Astrocyte (in vitro differentiated cells and primary cell): ENCODE measurements around the gene ARID4A. TPM values are rescaled to one million over a fixed set of nuclear protein-coding genes. Genes with fewer than 3 reads are reported as not detected.
A peak's percentile ranks its signal among the peaks of the same experiment; 100 is the strongest.
"Not testable (repeated sequence)": the region's sequence is repeated elsewhere in the genome, so short reads cannot be mapped to it uniquely, and the experiment has no call there.

Experiments
- DNase-seq: peaks from one replicate; pipeline ENCODE4 v3.0.0-alpha.2; 2010; ENCODE audit warnings: low read depth
- FAIRE-seq: peaks from 2 replicates; lab custom pipeline; 2011; peaks lifted over from hg19 to GRCh38; lab: Jason Lieb, UNC
- H2AFZ ChIP-seq: 2 replicates; pipeline ENCODE4 v1.6.0; 2012; ENCODE audit warnings: low read depth, low read length, inconsistent platforms
- H3K27ac ChIP-seq: 2 replicates; pipeline ENCODE4 v1.5.1; 2011; ENCODE audit warnings: low read depth, low read length, inconsistent platforms
- H3K27me3 ChIP-seq: 2 replicates; pipeline ENCODE4 v1.6.0; 2011; ENCODE audit warnings: low read length, inconsistent platforms; ENCODE audit not compliant: insufficient read depth
- H3K36me3 ChIP-seq: 2 replicates; pipeline ENCODE4 v1.5.1; 2011; ENCODE audit warnings: low read length, inconsistent platforms; ENCODE audit not compliant: insufficient read depth
- H3K4me1 ChIP-seq: 2 replicates; pipeline ENCODE4 v1.5.1; 2011; ENCODE audit warnings: low read length, inconsistent platforms; ENCODE audit not compliant: insufficient read depth
- H3K4me2 ChIP-seq: 2 replicates; pipeline ENCODE4 v1.6.0; 2012; ENCODE audit warnings: low read length, inconsistent platforms
- H3K4me3 ChIP-seq: 2 replicates; pipeline ENCODE4 v1.5.1; 2011; ENCODE audit warnings: low read depth, mild to moderate bottlenecking, low read length, inconsistent platforms; ENCODE audit not compliant: insufficient read depth
- H3K79me2 ChIP-seq: 2 replicates; pipeline ENCODE4 v1.6.0; 2012; ENCODE audit warnings: mild to moderate bottlenecking, low read length, inconsistent platforms; ENCODE audit not compliant: insufficient read depth
- H3K9ac ChIP-seq: 2 replicates; pipeline ENCODE4 v1.6.0; 2012; ENCODE audit warnings: mild to moderate bottlenecking, low read length, inconsistent platforms
- H3K9me3 ChIP-seq: 2 replicates; pipeline ENCODE4 v1.5.1; 2012; ENCODE audit warnings: low read depth, mild to moderate bottlenecking, low read length, inconsistent platforms; ENCODE audit not compliant: insufficient read depth
- H4K20me1 ChIP-seq: 2 replicates; pipeline ENCODE4 v1.6.0; 2012; ENCODE audit warnings: low read length, inconsistent platforms; ENCODE audit not compliant: insufficient read depth
- H3K27ac Mint-ChIP-seq: one replicate; pipeline ENCODE4 v1.8.0; 2021; ENCODE audit warnings: mild to moderate bottlenecking, mixed read lengths; ENCODE audit not compliant: unreplicated experiment
- H3K27me3 Mint-ChIP-seq: one replicate; pipeline ENCODE4 v1.8.0; 2021; ENCODE audit warnings: low read depth, mixed read lengths; ENCODE audit not compliant: unreplicated experiment
- H3K36me3 Mint-ChIP-seq: one replicate; pipeline ENCODE4 v1.8.0; 2021; ENCODE audit warnings: low read depth, mixed read lengths; ENCODE audit not compliant: unreplicated experiment
- H3K4me1 Mint-ChIP-seq: one replicate; pipeline ENCODE4 v1.8.0; 2021; ENCODE audit warnings: low read depth, mixed read lengths; ENCODE audit not compliant: unreplicated experiment
- H3K4me3 Mint-ChIP-seq: one replicate; pipeline ENCODE4 v1.8.0; 2021; ENCODE audit warnings: mild to moderate bottlenecking, moderate library complexity, mixed read lengths; ENCODE audit not compliant: unreplicated experiment
- H3K9me3 Mint-ChIP-seq: one replicate; pipeline ENCODE4 v1.8.0; 2021; ENCODE audit warnings: mild to moderate bottlenecking, mixed read lengths; ENCODE audit not compliant: unreplicated experiment
- EZH2 ChIP-seq: IDR thresholded peaks from 2 replicates; pipeline ENCODE4 v1.6.1; 2012; ENCODE audit warnings: mild to moderate bottlenecking, low read length, inconsistent platforms; ENCODE audit not compliant: insufficient read depth
- total RNA-seq: library from RNA; stranded (reverse); gene quantifications from 2 replicates; pipeline ENCODE4 v1.2.1, GENCODE V29; 2021
- TF ChIP-seq, protein P1 (sequence below): IDR thresholded peaks from 2 replicates; pipeline ENCODE4 v1.5.1; 2011; ENCODE audit warnings: low read depth, mild to moderate bottlenecking, inconsistent platforms, low read length, moderate library complexity; ENCODE audit not compliant: insufficient read depth

Gene ARID4A
- total RNA-seq, 1 donor from 2014 or later: 26.6 TPM

DNA sequence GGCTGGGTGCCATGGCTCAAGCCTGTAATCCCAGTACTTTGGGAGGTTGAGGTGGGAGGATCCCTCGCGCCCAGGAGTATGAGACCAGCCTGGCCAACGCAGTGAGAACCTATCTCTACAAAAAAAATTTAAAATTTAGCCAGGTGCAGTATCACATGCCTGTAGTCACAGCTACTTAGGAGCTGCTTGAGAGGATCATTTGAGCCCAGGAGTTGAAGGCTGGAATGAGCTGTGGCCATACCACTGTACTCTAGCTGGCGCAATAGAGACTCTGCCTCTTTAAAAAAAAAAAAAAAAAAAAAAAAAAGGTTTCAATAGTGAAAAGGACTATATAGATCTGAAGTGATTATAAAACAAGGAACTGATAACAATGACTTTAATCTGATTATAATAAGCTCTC, 40.2 kb upstream of the ARID4A start:
- H3K36me3 Mint-ChIP-seq: peaks cover 7% of the 10 kb centered on the region
- no peaks in the 10 kb centered on the region for H3K9me3 Mint-ChIP-seq
- no peak for DNase-seq
- no peak overlapping the region for H3K9ac ChIP-seq
- no peaks in the 10 kb centered on the region for H3K9me3 ChIP-seq
- TF ChIP-seq, protein P1, sequence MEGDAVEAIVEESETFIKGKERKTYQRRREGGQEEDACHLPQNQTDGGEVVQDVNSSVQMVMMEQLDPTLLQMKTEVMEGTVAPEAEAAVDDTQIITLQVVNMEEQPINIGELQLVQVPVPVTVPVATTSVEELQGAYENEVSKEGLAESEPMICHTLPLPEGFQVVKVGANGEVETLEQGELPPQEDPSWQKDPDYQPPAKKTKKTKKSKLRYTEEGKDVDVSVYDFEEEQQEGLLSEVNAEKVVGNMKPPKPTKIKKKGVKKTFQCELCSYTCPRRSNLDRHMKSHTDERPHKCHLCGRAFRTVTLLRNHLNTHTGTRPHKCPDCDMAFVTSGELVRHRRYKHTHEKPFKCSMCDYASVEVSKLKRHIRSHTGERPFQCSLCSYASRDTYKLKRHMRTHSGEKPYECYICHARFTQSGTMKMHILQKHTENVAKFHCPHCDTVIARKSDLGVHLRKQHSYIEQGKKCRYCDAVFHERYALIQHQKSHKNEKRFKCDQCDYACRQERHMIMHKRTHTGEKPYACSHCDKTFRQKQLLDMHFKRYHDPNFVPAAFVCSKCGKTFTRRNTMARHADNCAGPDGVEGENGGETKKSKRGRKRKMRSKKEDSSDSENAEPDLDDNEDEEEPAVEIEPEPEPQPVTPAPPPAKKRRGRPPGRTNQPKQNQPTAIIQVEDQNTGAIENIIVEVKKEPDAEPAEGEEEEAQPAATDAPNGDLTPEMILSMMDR: no peak
- no peak for TF ChIP-seq EZH2
- H3K4me1 ChIP-seq: no peaks in the 10 kb centered on the region
- peaks cover 23% of the 10 kb centered on the region for H4K20me1 ChIP-seq
- no peak overlapping the region for H3K4me3 Mint-ChIP-seq
- no peak overlapping the region for H3K4me3 ChIP-seq
- no peak overlapping the region for H3K4me2 ChIP-seq
- no peak for FAIRE-seq
- peaks cover 30% of the 10 kb centered on the region for H3K79me2 ChIP-seq
- no peak overlapping the region for H2AFZ ChIP-seq
- H3K27me3 ChIP-seq: no peaks in the 10 kb centered on the region
- H3K27me3 Mint-ChIP-seq: no peaks in the 10 kb centered on the region
- H3K36me3 ChIP-seq: peaks cover 50% of the 10 kb centered on the region
- peaks cover 1% of the 10 kb centered on the region for H3K4me1 Mint-ChIP-seq
- no peak overlapping the region for H3K27ac Mint-ChIP-seq
- no peak overlapping the region for H3K27ac ChIP-seq

DNA sequence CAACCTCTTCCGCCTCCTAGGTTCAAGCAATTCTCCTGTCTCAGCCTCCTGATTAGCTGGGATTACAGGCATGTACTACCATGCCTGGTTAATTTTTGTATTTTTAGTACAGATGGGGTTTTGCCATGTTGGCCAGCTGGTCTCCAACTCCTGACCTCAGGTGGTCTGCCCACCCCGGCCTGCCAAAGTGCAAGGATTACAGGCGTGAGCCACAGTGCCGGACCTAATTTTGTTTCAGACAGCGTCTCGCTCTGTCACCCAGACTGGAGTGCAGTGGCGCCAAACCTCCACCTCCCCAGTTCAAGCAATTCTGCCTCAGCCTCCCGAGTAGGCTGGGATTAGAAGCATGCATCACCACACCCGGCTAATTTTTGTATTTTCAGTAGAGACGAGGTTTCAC, 36.4 kb upstream of the ARID4A start:
- H2AFZ ChIP-seq: not testable (repeated sequence)

DNA sequence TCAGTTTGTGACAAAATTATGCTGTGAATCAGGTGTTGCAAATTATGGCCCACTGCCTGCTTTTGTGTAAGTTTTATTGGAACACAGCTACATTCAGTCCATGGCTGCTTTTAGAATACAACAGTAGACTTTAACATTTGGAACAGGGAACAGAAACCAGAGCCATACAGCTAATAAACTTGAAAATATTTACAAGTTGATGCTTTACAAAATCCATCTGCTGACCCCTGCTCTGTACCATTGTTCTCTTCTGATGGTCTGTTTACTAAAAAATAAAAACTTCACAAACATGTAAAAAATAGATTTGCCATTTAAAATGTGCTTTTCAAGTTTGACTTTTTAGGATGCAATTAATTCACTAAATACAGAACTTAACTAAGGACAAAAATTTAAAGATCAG, 33.0 kb upstream of the ARID4A start:
- H3K4me2 ChIP-seq: no peak overlapping the region
- Mint-ChIP-seq H3K4me3 (no peak overlapping the region), H3K9me3 (no peaks in the 10 kb centered on the region), H3K4me1 (peaks cover 1% of the 10 kb centered on the region), H3K27me3 (no peaks in the 10 kb centered on the region), H3K27ac (peak overlapping the region; percentile 22), H3K36me3 (peaks cover 12% of the 10 kb centered on the region)
- no peak overlapping the region for H3K9ac ChIP-seq
- no peaks in the 10 kb centered on the region for H3K9me3 ChIP-seq
- H3K27me3 ChIP-seq: no peaks in the 10 kb centered on the region
- H3K36me3 ChIP-seq: peaks cover 76% of the 10 kb centered on the region
- H3K79me2 ChIP-seq: peaks cover 39% of the 10 kb centered on the region
- H4K20me1 ChIP-seq: peaks cover 26% of the 10 kb centered on the region
- H3K4me3 ChIP-seq: no peak overlapping the region
- no peaks in the 10 kb centered on the region for H3K4me1 ChIP-seq
- TF ChIP-seq EZH2: no peak
- TF ChIP-seq, protein P1: no peak
- no peak overlapping the region for H3K27ac ChIP-seq
- no peak for DNase-seq
- no peak for FAIRE-seq
- no peak overlapping the region for H2AFZ ChIP-seq

More for the DNA sequence above, 36.4 kb upstream of the ARID4A start:
- H3K9me3 Mint-ChIP-seq, DNase-seq, FAIRE-seq, H3K4me3 Mint-ChIP-seq, H3K9ac ChIP-seq, H3K27me3 Mint-ChIP-seq, H3K27ac ChIP-seq, H3K4me2 ChIP-seq, H3K27me3 ChIP-seq, H3K4me1 ChIP-seq, H3K36me3 Mint-ChIP-seq, H3K9me3 ChIP-seq, H3K4me3 ChIP-seq, H3K27ac Mint-ChIP-seq, H3K4me1 Mint-ChIP-seq: not testable (repeated sequence)
- peaks cover 74% of the 10 kb centered on the region for H3K36me3 ChIP-seq
- peaks cover 37% of the 10 kb centered on the region for H3K79me2 ChIP-seq
- peaks cover 31% of the 10 kb centered on the region for H4K20me1 ChIP-seq
